Measurements from ENCODE around the gene RHBDD1. TPM values are rescaled to one million over a fixed set of nuclear protein-coding genes. Genes with fewer than 3 reads are reported as not detected.

The RHBDD1 gene
- polyA plus RNA-seq, 1 of the 3 experiments (the other 2 are of a cell fraction), result 10.3 TPM

DNA sequence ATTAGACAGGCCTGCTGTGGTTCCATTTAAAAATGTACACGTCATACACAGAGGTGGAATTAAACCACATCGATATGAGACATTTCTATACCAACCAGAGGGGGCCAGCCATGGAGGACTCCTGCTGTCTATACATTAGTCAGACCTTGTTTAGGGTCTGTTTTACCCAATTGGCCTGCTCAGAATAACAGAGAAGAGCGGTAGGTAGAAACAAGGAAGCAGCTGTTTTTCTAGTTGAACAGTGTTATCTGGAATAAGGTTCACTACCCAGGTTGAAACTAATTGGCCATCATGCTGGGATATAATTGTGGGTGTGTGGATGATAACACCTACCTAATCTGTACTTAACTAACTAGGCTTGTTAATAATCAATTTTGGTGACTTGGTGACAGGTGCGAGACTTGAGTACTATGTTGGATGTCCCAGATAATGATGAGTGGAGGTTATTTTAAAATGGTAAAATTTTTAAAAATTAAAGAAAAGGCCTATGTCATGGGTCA, 47.5 kb downstream of the RHBDD1 start:
- POLR2A ChIA-PET, result no interaction called here
- Histone ChIP-seq H3K9me2 (no peaks in the 10 kb centered on the region), H4K20me1 (ENCODE audit: insufficient read depth) (no peaks in the 10 kb centered on the region), H3K27me3 (ENCODE audit: insufficient read depth) (no peaks in the 10 kb centered on the region), H3K4me3 (ENCODE audit: low read depth in 2 of 2, low read length in 1 of 2) (no peak overlapping the region), H3K79me2 (ENCODE audit: insufficient read depth) (no peaks in the 10 kb centered on the region), H3K9ac (no peak overlapping the region), H2AFZ (ENCODE audit: low read depth) (no peak overlapping the region), H3K4me1 (ENCODE audit: control insufficient read depth in 1 of 2, insufficient read depth in 2 of 2, low read depth in 1 of 2, low read length in 1 of 2) (peaks cover 0 to 7% of the 10 kb centered on the region in 2 experiments; a peak in 2 of 4 replicates), H3K36me3 (replicated peaks in 1 of 2; ENCODE audit: control insufficient read depth in 1 of 2, insufficient read depth in 2 of 2, low read length in 1 of 2) (peaks cover 0 to 3% of the 10 kb centered on the region in 2 experiments), H3K4me2 (no peak overlapping the region), H3K27ac (ENCODE audit: low read depth in 2 of 2, low read length in 1 of 2) (no peak overlapping the region), H3K9me3 (no peaks in the 10 kb centered on the region), H3F3A (replicated peaks; ENCODE audit: insufficient read depth) (no peaks in the 10 kb centered on the region)
- 98% methylated on average over 4 of the region's 4 CpGs for WGBS (ENCODE audit: low lambda C conversion rate)
- no peak for DNase-seq
- no peak for TF ChIP-seq JUND (IDR thresholded peaks at IDR 0.05)
- no peak for TF ChIP-seq RFX5 (IDR thresholded peaks at IDR 0.05; ENCODE audit: low read length)
- no peak for TF ChIP-seq EP300 (IDR thresholded peaks at IDR 0.05; ENCODE audit: borderline replicate concordance in 1 of 2, low read depth in 1 of 2, low read length in 1 of 2)
- TF ChIP-seq, protein P1, sequence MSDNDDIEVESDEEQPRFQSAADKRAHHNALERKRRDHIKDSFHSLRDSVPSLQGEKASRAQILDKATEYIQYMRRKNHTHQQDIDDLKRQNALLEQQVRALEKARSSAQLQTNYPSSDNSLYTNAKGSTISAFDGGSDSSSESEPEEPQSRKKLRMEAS (IDR thresholded peaks at IDR 0.05; ENCODE audit: low read depth), result no peak
- no peak for TF ChIP-seq GATA2 (CRISPR knock-in tag; IDR thresholded peaks at IDR 0.05)
- no peak for TF ChIP-seq IRF3 (IDR thresholded peaks at IDR 0.05; ENCODE audit: low read depth, low read length)
- TF ChIP-seq TAF1 (IDR thresholded peaks at IDR 0.05; ENCODE audit: borderline replicate concordance, low read depth, low read length), result no peak
- TF ChIP-seq, protein P2, sequence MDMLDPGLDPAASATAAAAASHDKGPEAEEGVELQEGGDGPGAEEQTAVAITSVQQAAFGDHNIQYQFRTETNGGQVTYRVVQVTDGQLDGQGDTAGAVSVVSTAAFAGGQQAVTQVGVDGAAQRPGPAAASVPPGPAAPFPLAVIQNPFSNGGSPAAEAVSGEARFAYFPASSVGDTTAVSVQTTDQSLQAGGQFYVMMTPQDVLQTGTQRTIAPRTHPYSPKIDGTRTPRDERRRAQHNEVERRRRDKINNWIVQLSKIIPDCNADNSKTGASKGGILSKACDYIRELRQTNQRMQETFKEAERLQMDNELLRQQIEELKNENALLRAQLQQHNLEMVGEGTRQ (IDR thresholded peaks at IDR 0.05; ENCODE audit: borderline replicate concordance, low read depth, low read length), result no peak
- TF ChIP-seq, protein P3, sequence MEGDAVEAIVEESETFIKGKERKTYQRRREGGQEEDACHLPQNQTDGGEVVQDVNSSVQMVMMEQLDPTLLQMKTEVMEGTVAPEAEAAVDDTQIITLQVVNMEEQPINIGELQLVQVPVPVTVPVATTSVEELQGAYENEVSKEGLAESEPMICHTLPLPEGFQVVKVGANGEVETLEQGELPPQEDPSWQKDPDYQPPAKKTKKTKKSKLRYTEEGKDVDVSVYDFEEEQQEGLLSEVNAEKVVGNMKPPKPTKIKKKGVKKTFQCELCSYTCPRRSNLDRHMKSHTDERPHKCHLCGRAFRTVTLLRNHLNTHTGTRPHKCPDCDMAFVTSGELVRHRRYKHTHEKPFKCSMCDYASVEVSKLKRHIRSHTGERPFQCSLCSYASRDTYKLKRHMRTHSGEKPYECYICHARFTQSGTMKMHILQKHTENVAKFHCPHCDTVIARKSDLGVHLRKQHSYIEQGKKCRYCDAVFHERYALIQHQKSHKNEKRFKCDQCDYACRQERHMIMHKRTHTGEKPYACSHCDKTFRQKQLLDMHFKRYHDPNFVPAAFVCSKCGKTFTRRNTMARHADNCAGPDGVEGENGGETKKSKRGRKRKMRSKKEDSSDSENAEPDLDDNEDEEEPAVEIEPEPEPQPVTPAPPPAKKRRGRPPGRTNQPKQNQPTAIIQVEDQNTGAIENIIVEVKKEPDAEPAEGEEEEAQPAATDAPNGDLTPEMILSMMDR (IDR thresholded peaks at IDR 0.05), result no peak
- TF ChIP-seq, protein P4, sequence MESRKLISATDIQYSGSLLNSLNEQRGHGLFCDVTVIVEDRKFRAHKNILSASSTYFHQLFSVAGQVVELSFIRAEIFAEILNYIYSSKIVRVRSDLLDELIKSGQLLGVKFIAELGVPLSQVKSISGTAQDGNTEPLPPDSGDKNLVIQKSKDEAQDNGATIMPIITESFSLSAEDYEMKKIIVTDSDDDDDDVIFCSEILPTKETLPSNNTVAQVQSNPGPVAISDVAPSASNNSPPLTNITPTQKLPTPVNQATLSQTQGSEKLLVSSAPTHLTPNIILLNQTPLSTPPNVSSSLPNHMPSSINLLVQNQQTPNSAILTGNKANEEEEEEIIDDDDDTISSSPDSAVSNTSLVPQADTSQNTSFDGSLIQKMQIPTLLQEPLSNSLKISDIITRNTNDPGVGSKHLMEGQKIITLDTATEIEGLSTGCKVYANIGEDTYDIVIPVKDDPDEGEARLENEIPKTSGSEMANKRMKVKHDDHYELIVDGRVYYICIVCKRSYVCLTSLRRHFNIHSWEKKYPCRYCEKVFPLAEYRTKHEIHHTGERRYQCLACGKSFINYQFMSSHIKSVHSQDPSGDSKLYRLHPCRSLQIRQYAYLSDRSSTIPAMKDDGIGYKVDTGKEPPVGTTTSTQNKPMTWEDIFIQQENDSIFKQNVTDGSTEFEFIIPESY (IDR thresholded peaks at IDR 0.05; ENCODE audit: borderline replicate concordance, low read depth), result no peak
- TF ChIP-seq FOXJ3 (CRISPR knock-in tag; IDR thresholded peaks at IDR 0.05), result no peak
- no peak for TF ChIP-seq PBX3 (IDR thresholded peaks at IDR 0.05)
- no peak for TF ChIP-seq TCF12 (IDR thresholded peaks at IDR 0.05)
- TF ChIP-seq POLR2AphosphoS5 (IDR thresholded peaks at IDR 0.05; ENCODE audit: low read depth, low read length), result no peak
- TF ChIP-seq NRF1 (IDR thresholded peaks at IDR 0.05; ENCODE audit: low read depth, low read length), result no peak
- no peak for TF ChIP-seq EZH2phosphoT487 (IDR thresholded peaks at IDR 0.05; ENCODE audit: borderline replicate concordance, low read depth)
- TF ChIP-seq FOSL2 (IDR thresholded peaks at IDR 0.05; ENCODE audit: borderline replicate concordance, low read depth), result no peak
- TF ChIP-seq SIN3A (IDR thresholded peaks at IDR 0.05; ENCODE audit: borderline replicate concordance, low read depth, low read length), result no peak
- CTCF ChIA-PET, result no interaction called here

Measured in SK-N-SH (cell line).